ENCODE data around the gene TAGAP. TPM values are rescaled to one million over a fixed set of nuclear protein-coding genes. Genes with fewer than 3 reads are reported as not detected.
"Not testable (repeated sequence)": the region's sequence is repeated elsewhere in the genome, so short reads cannot be mapped to it uniquely, and the experiment has no call there.

TAGAP gene
- total RNA-seq, 1 donor from 2014 or later: 0.92 TPM

- ATAC-seq: peak; percentile 49
Measured at GRCh38 chr6:159010037-159010612, 34.7 kb downstream of the TAGAP start.

- peak; percentile 72 for ATAC-seq
Measured at GRCh38 chr6:159008656-159009288, 36.0 kb downstream of the TAGAP start.

- no peak for ATAC-seq
Measured at GRCh38 chr6:159007510-159007909, 37.3 kb downstream of the TAGAP start.

GRCh38 chr6:159005436-159005835, 39.4 kb downstream of the TAGAP start:
- no peak for ATAC-seq

GRCh38 chr6:159004592-159004991, 40.2 kb downstream of the TAGAP start:
- ATAC-seq: no peak

GRCh38 chr6:159002432-159003155, 42.2 kb downstream of the TAGAP start:
- ATAC-seq: no peak

GRCh38 chr6:158999666-159000403, 45.0 kb downstream of the TAGAP start, which contains the start of gene RSPH3:
Gene RSPH3, minus strand, starts transcription at chr6:159000202. Its CDS starts 652 bp downstream, at chr6:158999550.
- ATAC-seq: peak; percentile 96

GRCh38 chr6:158999154-158999665, 45.6 kb downstream of the TAGAP start:
- ATAC-seq: peak; percentile 42

- no peak for ATAC-seq
Measured at GRCh38 chr6:158996856-158997255, 47.9 kb downstream of the TAGAP start.

- ATAC-seq: no peak
Measured at GRCh38 chr6:158993639-158994038, 51.2 kb downstream of the TAGAP start.

- ATAC-seq: peak; percentile 79
Measured at GRCh38 chr6:158991017-158991723, 53.6 kb downstream of the TAGAP start.

GRCh38 chr6:158989711-158990110, 55.1 kb downstream of the TAGAP start:
- not testable (repeated sequence) for ATAC-seq

GRCh38 chr6:158988477-158988876, 56.3 kb downstream of the TAGAP start:
- no peak for ATAC-seq

GRCh38 chr6:158987657-158988056, 57.1 kb downstream of the TAGAP start:
- no peak for ATAC-seq

Other genes with a start within 250 kb of the TAGAP start
- 368 TPM for gene EZR, start 225.6 kb downstream of the TAGAP start, total RNA-seq
- 13.4 TPM for gene RSPH3, start 44.8 kb downstream of the TAGAP start, total RNA-seq
- gene FNDC1, start 124.4 kb upstream of the TAGAP start, total RNA-seq: 0.12 TPM